A549 (cell line): ENCODE measurements around the gene SELPLG. TPM values are rescaled to one million over a fixed set of nuclear protein-coding genes. Genes with fewer than 3 reads are reported as not detected.

Source experiments
- ATAC-seq, 2 experiments: fragments of 200-7000 bp in 1 of 2; fragments of >200 bp in 1 of 2; cut with Nextera tagmentation in 1 of 2; cut with Tn5 transposase in 1 of 2; 3 replicates each; pipeline versions ENCODE4 v1.8.0 to v1.9.1; 2018 to 2020; ENCODE audit warnings: mild to moderate bottlenecking in 1 of 2, moderate library complexity in 1 of 2
- CTCF ChIA-PET: fragments of 300-600 bp; sonication (Branson Sonifier 250); formaldehyde crosslinking; extraction: SDS; loops from one replicate; lab custom pipeline; 2021; ENCODE audit warnings: antibody characterized with exemption, inconsistent platforms; lab: Yijun Ruan, JAX
- POLR2A ChIA-PET: fragments of 350-600 bp; formaldehyde crosslinking; extraction: SDS; loops from one replicate; lab custom pipeline; 2021; ENCODE audit warnings: antibody characterized with exemption, inconsistent platforms; lab: Yijun Ruan, JAX
- DNase-seq, 2 experiments: peaks; one replicate each; pipeline versions ENCODE4 v3.0.0 to v3.0.0-alpha.2; 2011 to 2016; ENCODE audit warnings: low read depth in 1 of 2, low spot score in 1 of 2
- FAIRE-seq: peaks from 2 replicates; lab custom pipeline; 2011; peaks lifted over from hg19 to GRCh38; lab: Jason Lieb, UNC
- H3K27ac ChIP-seq, 2 experiments: fragments of >200 bp; sonication (Bioruptor Twin); formaldehyde crosslinking; 3 replicates each; pipeline ENCODE4 v1.5.1; 2016 to 2017
- H3K4me1 ChIP-seq: fragments of >200 bp; sonication (Bioruptor Twin); formaldehyde crosslinking; 3 replicates; pipeline ENCODE4 v1.6.1; 2016
- H3K4me2 ChIP-seq: fragments of >200 bp; sonication (Bioruptor Twin); formaldehyde crosslinking; 3 replicates; pipeline ENCODE4 v1.6.1; 2016
- H3K4me3 ChIP-seq: fragments of >200 bp; sonication (Bioruptor Twin); formaldehyde crosslinking; 3 replicates; pipeline ENCODE4 v1.5.1; 2016
- H3K9me3 ChIP-seq: fragments of >200 bp; sonication (Bioruptor Twin); formaldehyde crosslinking; 3 replicates; pipeline ENCODE4 v1.6.1; 2016
- CEBPB ChIP-seq, 2 experiments: fragments of >200 bp in 1 of 2; sonication (Bioruptor Twin) in 1 of 2; formaldehyde crosslinking in 1 of 2; IDR thresholded peaks; 2 replicates each; pipeline ENCODE4 v1.6.1; 2012 to 2016
- CTCF ChIP-seq: fragments of >200 bp; sonication (Bioruptor Twin); formaldehyde crosslinking; IDR thresholded peaks from 3 replicates; pipeline ENCODE4 v1.5.1; 2016
- E2F6 ChIP-seq: IDR thresholded peaks from 2 replicates; pipeline ENCODE4 v1.6.1; 2012; ENCODE audit warnings: low read depth, borderline replicate concordance
- EHMT2 ChIP-seq: fragments of 200-600 bp; sonication (generic); IDR thresholded peaks from 2 replicates; pipeline ENCODE4 v1.6.1; 2016; ENCODE audit warnings: antibody characterized with exemption, low read depth, mild to moderate bottlenecking, moderate library complexity
- EP300 ChIP-seq, 2 experiments: fragments of >200 bp; sonication (Bioruptor Twin); formaldehyde crosslinking; IDR thresholded peaks; 2 replicates in 1 of 2; 3 replicates in 1 of 2; pipeline ENCODE4 v1.6.1; 2016 to 2017
- FOSB ChIP-seq: fragments of 250-450 bp; sonication (Bioruptor Pico); IDR thresholded peaks from 2 replicates; pipeline ENCODE4 v1.5.0; 2020; ENCODE audit warnings: mild to moderate bottlenecking, moderate library complexity
- HES2 ChIP-seq: fragments of >200 bp; sonication (Bioruptor Twin); formaldehyde crosslinking; IDR thresholded peaks from 2 replicates; pipeline ENCODE4 v1.6.1; 2016
- HOXA7 ChIP-seq: fragments of 250-450 bp; sonication (Bioruptor Pico); IDR thresholded peaks from 2 replicates; pipeline ENCODE4 v1.5.0; 2020; ENCODE audit warnings: mild to moderate bottlenecking, moderate library complexity
- KDM1A ChIP-seq: fragments of 200-600 bp; sonication (generic); IDR thresholded peaks from 2 replicates; pipeline ENCODE4 v1.6.1; 2016; ENCODE audit warnings: low read depth, mild to moderate bottlenecking
- KDM5A ChIP-seq: fragments of 200-600 bp; sonication (generic); IDR thresholded peaks from 2 replicates; pipeline ENCODE4 v1.6.1; 2016; ENCODE audit warnings: antibody characterized with exemption, mild to moderate bottlenecking
- MAZ ChIP-seq: fragments of 150-350 bp; IDR thresholded peaks from 2 replicates; pipeline ENCODE4 v1.6.1; 2014; ENCODE audit warnings: antibody characterized with exemption, low read depth, low read length, borderline replicate concordance
- PBX3 ChIP-seq: IDR thresholded peaks from 2 replicates; pipeline ENCODE4 v1.6.1; 2012
- PHF8 ChIP-seq: fragments of 200-600 bp; sonication (generic); IDR thresholded peaks from 2 replicates; pipeline ENCODE4 v1.6.1; 2016; ENCODE audit warnings: low read depth, mild to moderate bottlenecking, antibody characterized with exemption, moderate library complexity, borderline replicate concordance
- POLR2AphosphoS2 ChIP-seq: conservative IDR thresholded peaks from 2 replicates; pipeline ENCODE4 v1.6.1; 2012; ENCODE audit warnings: low read length, improper control_type of control experiment, inconsistent platforms
- RNF2 ChIP-seq: fragments of 200-600 bp; sonication (generic); IDR thresholded peaks from 2 replicates; pipeline ENCODE4 v1.6.1; 2016; ENCODE audit warnings: low read depth, mild to moderate bottlenecking, antibody characterized with exemption, moderate library complexity, borderline replicate concordance
- SREBF2 ChIP-seq: fragments of 450-650 bp; IDR thresholded peaks from 2 replicates; pipeline ENCODE4 v1.6.1; 2014; ENCODE audit warnings: mild to moderate bottlenecking, moderate library complexity
- TP53 ChIP-seq: fragments of 250-450 bp; sonication (Bioruptor Pico); IDR thresholded peaks from 2 replicates; pipeline ENCODE4 v1.5.0; 2021; ENCODE audit warnings: mild to moderate bottlenecking, moderate library complexity
- ZFP36 ChIP-seq: fragments of 450-650 bp; IDR thresholded peaks from 2 replicates; pipeline ENCODE4 v1.6.1; 2014; ENCODE audit warnings: borderline replicate concordance; ENCODE audit not compliant: partially characterized antibody
- ZSCAN20 ChIP-seq: fragments of 250-450 bp; sonication (Bioruptor Pico); IDR thresholded peaks from 2 replicates; pipeline ENCODE4 v1.8.0; 2022; ENCODE audit warnings: mild to moderate bottlenecking, moderate library complexity
- WGBS: methylation state at CpG from one replicate; pipeline ENCODE4 v1.1.6; 2017; ENCODE audit errors: missing lambda C conversion rate; 5-methylcytosine and 5-hydroxymethylcytosine counted together
- polyA plus RNA-seq, 4 experiments: library from polyadenylated mRNA; depleted of rRNA in 3 of 4; stranded (reverse); fragments of >200 nt; fragmentation: RNase III in 1 of 4; extraction: RNeasy Plus Mini Kit Qiagen cat#74134 plus additional on column Dnase treatment in 1 of 4; gene quantifications; 2 replicates in 3 of 4; 3 replicates in 1 of 4; pipeline ENCODE4 v1.2.3, GENCODE V29; 2011 to 2017
- TF ChIP-seq, protein P1 (sequence below): fragments of 250-450 bp; sonication (Bioruptor Pico); IDR thresholded peaks from 2 replicates; pipeline ENCODE4 v1.5.0; 2021; ENCODE audit warnings: mild to moderate bottlenecking, moderate library complexity, borderline replicate concordance

SELPLG gene
- polyA plus RNA-seq, 2 of the 4 experiments (the other 2 are of a cell fraction), result 0.17 to 0.67 TPM

- ATAC-seq (peak; percentile 11 to 17; a peak in 1 of 6 replicates), FAIRE-seq (no peak), DNase-seq (no peak)
- H3K9me3 ChIP-seq, result no peaks in the 10 kb centered on the region
- no peaks in the 10 kb centered on the region for H3K4me1 ChIP-seq
- ChIA-PET POLR2A (no interaction called here), CTCF (interaction anchor here (1.4 to 3.4 kb wide), 5 partner anchors 12 to 221 kb away, joined by 3 to 17 read pairs (median 4); no protein-coding TSS in a partner anchor)
- H3K27ac ChIP-seq, result no peak overlapping the region
- TF ChIP-seq, protein P1, sequence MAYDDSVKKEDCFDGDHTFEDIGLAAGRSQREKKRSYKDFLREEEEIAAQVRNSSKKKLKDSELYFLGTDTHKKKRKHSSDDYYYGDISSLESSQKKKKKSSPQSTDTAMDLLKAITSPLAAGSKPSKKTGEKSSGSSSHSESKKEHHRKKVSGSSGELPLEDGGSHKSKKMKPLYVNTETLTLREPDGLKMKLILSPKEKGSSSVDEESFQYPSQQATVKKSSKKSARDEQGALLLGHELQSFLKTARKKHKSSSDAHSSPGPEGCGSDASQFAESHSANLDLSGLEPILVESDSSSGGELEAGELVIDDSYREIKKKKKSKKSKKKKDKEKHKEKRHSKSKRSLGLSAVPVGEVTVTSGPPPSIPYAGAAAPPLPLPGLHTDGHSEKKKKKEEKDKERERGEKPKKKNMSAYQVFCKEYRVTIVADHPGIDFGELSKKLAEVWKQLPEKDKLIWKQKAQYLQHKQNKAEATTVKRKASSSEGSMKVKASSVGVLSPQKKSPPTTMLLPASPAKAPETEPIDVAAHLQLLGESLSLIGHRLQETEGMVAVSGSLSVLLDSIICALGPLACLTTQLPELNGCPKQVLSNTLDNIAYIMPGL (CRISPR knock-in tag), result no peak
- TF ChIP-seq TP53 (CRISPR knock-in tag) (no peak), MAZ (no peak), EHMT2 (no peak), CEBPB (IDR thresholded peaks at IDR 0.05) (no peak), HES2 (no peak), EP300 (IDR thresholded peaks at IDR 0.05) (no peak), SREBF2 (no peak), ZFP36 (no peak), ZSCAN20 (CRISPR knock-in tag) (no peak), HOXA7 (CRISPR knock-in tag) (no peak), POLR2AphosphoS2 (no peak), FOSB (CRISPR knock-in tag) (no peak), CTCF (no peak), PBX3 (no peak), KDM5A (no peak), PHF8 (no peak), E2F6 (no peak), RNF2 (no peak)
- no peak overlapping the region for H3K4me2 ChIP-seq
- WGBS, result 74% methylated on average over 10 of the region's 10 CpGs
- no peak overlapping the region for H3K4me3 ChIP-seq
These were observed 50.5 kb downstream of the SELPLG start for GRCh38 chr12:108582978-108583770.

GRCh38 chr12:108582509-108582908 lies 51.2 kb downstream of the SELPLG start:
- Histone ChIP-seq H3K9me3 (no peaks in the 10 kb centered on the region), H3K4me3 (no peak overlapping the region), H3K27ac (no peak overlapping the region), H3K4me1 (no peaks in the 10 kb centered on the region), H3K4me2 (no peak overlapping the region)
- DNase-seq, result no peak
- ChIA-PET CTCF (interaction anchor here (1.4 to 3.4 kb wide), 4 partner anchors 12 to 222 kb away, joined by 4 to 17 read pairs (median 8); no protein-coding TSS in a partner anchor), POLR2A (no interaction called here)
- TF ChIP-seq KDM1A, result no peak
- WGBS, result 46% methylated on average over 9 of the region's 9 CpGs
- ATAC-seq, result no peak
- FAIRE-seq, result no peak
